Left renal pelvis (tissue), 4 donors: Measurements from ENCODE around the gene HECTD3. TPM values are rescaled to one million over a fixed set of nuclear protein-coding genes. Genes with fewer than 3 reads are reported as not detected.
"Not testable (repeated sequence)": the region's sequence is repeated elsewhere in the genome, so short reads cannot be mapped to it uniquely, and the experiment has no call there.

Experiments used
- DNase-seq, 4 donors: peaks; one replicate each; pipeline ENCODE4 v3.0.0-alpha.2; 2013; ENCODE audit warnings: low read depth in 4 of 4, low spot score in 3 of 4
- polyA plus RNA-seq, 4 donors: library from polyadenylated mRNA; unstranded; fragments of 120-200 nt; gene quantifications; one replicate each; pipeline ENCODE4 v1.2.1, GENCODE V29; 2013; ENCODE audit not compliant: insufficient read length in 4 of 4

The HECTD3 gene
- polyA plus RNA-seq, 4 donors = 29.1 to 35.7 (median 33.2) TPM

GRCh38 chr1:44994309-44994898, 16.7 kb downstream of the HECTD3 start:
- DNase-seq = no peak

DNA sequence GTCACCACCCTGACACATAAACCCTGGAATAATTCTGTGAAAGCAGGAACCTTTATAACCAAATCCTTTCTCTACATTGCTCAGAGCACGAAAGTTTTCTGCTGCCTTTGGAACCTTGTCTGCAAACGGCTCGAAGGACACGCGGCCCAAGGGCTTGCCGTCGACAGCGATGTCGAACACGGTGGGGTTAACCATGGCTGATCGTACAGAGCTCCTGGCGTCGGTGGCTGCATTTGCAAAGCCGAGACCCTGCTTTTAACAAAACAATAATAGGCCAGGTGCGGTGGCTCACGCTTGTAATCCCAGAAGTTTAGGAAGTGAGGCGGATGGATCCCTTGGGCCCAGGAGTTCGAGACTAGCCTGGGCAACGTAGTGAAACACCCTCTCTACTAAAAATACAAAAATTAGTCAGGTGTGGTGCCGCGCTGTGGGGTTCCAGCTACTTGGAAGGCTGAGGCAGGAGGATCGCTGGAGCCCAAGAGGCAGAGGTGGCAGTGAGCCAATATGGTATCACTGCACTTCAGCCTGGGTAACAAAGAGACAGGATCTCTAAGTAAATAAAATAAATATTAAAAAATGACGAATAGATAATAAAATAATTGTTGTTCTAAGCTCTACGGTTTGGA, 22.5 kb downstream of the HECTD3 start:
- DNase-seq = no peak

GRCh38 chr1:44985747-44986359, 25.3 kb downstream of the HECTD3 start:
- no peak for DNase-seq

DNA sequence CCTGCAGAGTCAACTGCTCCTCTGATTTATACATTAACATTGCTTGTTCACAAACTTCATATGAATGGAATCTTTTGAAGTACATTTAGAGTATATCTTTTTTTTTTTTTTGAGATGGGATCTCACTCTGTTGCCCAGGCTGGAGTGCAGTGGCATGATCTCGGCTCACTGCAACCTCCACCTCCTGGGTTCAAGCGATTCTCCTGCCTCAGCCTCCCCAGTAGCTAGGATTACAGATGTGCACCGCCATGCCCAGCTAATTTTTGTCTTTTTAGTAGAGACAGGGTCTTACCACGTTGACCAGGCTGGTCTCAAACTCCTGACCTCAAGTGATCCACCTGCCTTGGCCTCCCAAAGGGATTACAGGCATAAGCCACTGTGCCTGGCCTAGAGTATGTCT, 33.8 kb downstream of the HECTD3 start:
- DNase-seq = not testable (repeated sequence)

- DNase-seq = no peak
Measured at GRCh38 chr1:44976252-44976651, 34.9 kb downstream of the HECTD3 start.

DNA sequence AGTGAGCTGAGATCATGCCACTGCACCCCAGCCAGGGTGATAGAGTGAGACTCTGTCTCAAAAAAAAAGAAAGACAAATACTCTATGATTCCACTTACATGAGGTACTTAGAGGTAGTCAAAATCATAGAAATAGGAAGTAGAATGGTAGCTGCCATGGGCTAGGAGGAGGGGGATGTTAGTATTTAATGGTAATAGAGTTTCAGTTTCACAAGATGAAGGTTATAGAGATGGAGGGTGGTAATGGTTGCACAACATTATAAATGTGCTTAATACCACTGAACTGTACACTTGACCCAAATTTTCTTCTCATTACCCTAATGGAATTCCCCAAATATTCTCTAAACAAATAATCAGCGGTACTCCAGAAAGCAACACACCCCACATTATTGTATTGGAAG, 37.5 kb downstream of the HECTD3 start:
- no peak for DNase-seq

DNA sequence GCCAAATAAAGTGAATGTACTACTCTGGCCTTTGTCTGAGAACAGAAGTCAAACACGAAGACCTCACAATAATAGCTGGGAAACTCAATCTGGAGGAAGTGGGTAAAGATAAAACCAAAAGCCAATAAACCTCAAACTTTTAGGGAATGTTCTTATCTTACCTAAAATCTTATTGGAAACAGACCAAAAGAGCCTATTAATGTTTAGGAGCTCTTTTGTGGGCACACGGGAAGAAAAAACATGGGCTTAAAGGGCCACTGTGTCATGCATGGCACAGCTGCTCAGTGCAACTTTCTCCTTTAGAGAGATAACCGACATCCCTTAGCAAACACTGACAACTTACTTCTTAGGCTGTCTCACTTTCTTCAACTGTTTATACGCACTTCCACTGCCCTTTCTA, 40.8 kb downstream of the HECTD3 start:
- no peak for DNase-seq

GRCh38 chr1:44964396-44964795, 46.7 kb downstream of the HECTD3 start:
- no peak for DNase-seq

DNA sequence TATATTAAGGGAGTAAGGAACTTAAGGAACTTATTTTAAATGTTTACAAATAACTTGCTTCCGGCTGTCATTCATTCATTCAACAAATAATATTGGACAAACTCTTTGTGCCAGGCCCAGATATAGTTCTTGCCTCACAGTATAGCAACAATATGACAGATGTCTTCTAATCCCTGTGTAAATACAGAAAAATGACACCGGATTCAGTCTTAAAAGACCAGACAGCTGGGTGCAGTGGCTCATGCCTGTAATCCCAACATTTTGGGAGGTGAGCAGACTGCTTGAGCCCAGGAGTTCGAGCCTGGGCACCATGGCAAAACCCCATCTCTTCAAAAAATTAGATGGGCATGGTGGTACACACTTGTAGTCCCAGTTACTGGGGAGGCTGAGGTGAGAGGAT, 48.4 kb downstream of the HECTD3 start:
- no peak for DNase-seq

- not testable (repeated sequence) for DNase-seq
Measured at GRCh38 chr1:44962022-44962421, 49.1 kb downstream of the HECTD3 start.

DNA sequence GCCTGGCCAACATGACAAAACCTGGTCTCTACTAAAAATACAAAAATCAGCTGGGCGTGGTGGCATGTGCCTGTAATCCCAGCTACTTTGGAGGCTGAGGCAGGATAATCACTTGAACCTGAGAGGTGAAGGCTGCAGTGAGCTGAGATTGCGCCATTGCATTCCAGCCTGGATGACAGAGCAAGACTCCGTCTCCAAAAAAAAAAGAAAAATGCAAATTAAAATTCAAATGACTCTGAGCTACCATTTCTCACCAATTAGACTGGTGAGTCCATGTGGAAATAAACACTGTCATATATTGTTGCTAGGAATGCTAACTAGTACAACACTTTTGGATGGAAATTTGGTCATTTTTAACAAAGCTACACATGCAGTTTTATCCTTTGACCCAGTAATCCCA, 53.6 kb downstream of the HECTD3 start:
- not testable (repeated sequence) for DNase-seq

DNA sequence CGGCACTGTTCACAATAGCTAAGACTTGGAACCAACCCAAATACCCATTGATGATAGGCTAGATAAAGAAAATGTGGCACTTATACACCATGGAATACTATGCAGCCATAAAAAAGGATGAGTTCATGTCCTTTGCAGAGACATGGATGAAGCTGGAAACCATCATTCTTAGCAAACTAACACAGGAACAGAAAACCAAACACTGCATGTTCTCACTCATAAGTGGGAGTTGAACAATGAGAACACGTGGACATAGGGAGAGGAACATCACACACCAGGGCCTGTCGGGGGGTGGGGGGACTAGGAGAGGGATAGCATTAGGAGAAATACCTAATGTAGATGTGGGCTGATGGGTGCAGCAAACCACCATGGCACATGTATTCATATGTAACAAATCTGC, 55.0 kb downstream of the HECTD3 start:
- not testable (repeated sequence) for DNase-seq

Other genes starting within 250 kb of the HECTD3 start
- gene RPS8, start 235.8 kb downstream of the HECTD3 start, polyA plus RNA-seq = 1,000 to 10,000 TPM; 2,208 to 2,473 (median 2,326) TPM
- gene BEST4, start 223.2 kb downstream of the HECTD3 start, polyA plus RNA-seq = 1 to 10 TPM in 1 of 4 donors, under 1 TPM in 3; 0.50 to 1.0 (median 0.69) TPM
- 10 to 100 TPM in 1 of 4 donors, 1 to 10 TPM in 3; 5.9 to 16.1 (median 7.3) TPM for gene PLK3, start 210.9 kb downstream of the HECTD3 start, polyA plus RNA-seq
- gene DYNLT4, start 204.0 kb downstream of the HECTD3 start, polyA plus RNA-seq = under 1 TPM in 1 of 4 donors, not detected in 3; 0.30 TPM
- 10 to 100 TPM in 3 of 4 donors, 1 to 10 TPM in 1; 9.5 to 19.3 (median 12.7) TPM for gene BTBD19, start 202.8 kb downstream of the HECTD3 start, polyA plus RNA-seq
- 10 to 100 TPM in 1 of 4 donors, 1 to 10 TPM in 3; 4.2 to 11.6 (median 6.2) TPM for gene PTCH2, start 168.1 kb downstream of the HECTD3 start, polyA plus RNA-seq
- 10 to 100 TPM; 31.6 to 37.0 (median 33.0) TPM for gene EIF2B3, start 24.7 kb downstream of the HECTD3 start, polyA plus RNA-seq
- 100 to 1,000 TPM; 101 to 117 (median 104) TPM for gene UROD, start 930 bp upstream of the HECTD3 start, polyA plus RNA-seq
- 1 to 10 TPM; 4.1 to 7.9 (median 6.8) TPM for gene ZSWIM5, start 195.3 kb upstream of the HECTD3 start, polyA plus RNA-seq